Prostate gland (tissue), 2 donors: ENCODE data around the gene ACER2.

ENCODE experiments used
- CTCF ChIP-seq, 4 experiments: fragments of 200-600 bp in 2 of 4; fragments of 450-650 bp in 2 of 4; sonication (generic) in 2 of 4; IDR thresholded peaks; 1 replicate in 3 of 4; 2 replicates in 1 of 4; pipeline ENCODE4 v1.5.1; 2016 to 2019; ENCODE audit warnings: antibody characterized with exemption in 4 of 4, mild to moderate bottlenecking in 2 of 4, moderate library complexity in 2 of 4
- POLR2A ChIP-seq: fragments of 450-650 bp; IDR thresholded peaks from one replicate; pipeline ENCODE4 v1.6.1; 2016; ENCODE audit warnings: antibody characterized with exemption, mild to moderate bottlenecking
- POLR2AphosphoS5 ChIP-seq: sonication (generic); formaldehyde crosslinking; IDR thresholded peaks from one replicate; pipeline ENCODE4 v1.6.1; 2017; ENCODE audit warnings: antibody characterized with exemption

GRCh38 chr9:19485193-19485592 lies 76.4 kb downstream of the ACER2 start:
- TF ChIP-seq POLR2AphosphoS5 (no peak), POLR2A (no peak), CTCF (IDR thresholded peaks at IDR 0.05) (no peak)
